WTC11 (cell line): ENCODE results near the gene GABRR3. TPM values are rescaled to one million over a fixed set of nuclear protein-coding genes. Genes with fewer than 3 reads are reported as not detected.

Source experiments
- ATAC-seq: fragments of 200-7000 bp; cut with Tn5 transposase; 2 replicates; pipeline ENCODE4 v1.10.0; 2021; ENCODE audit warnings: mild to moderate bottlenecking, moderate library complexity
- CTCF ChIA-PET: fragments of 300-600 bp; sonication (Branson Sonifier 250); formaldehyde crosslinking; loops from one replicate; lab custom pipeline; 2021; ENCODE audit warnings: antibody characterized with exemption; lab: Charles Lee
- POLR2A ChIA-PET: fragments of 350-600 bp; sonication (Branson Sonifier 250); formaldehyde crosslinking; loops from one replicate; lab custom pipeline; 2021; ENCODE audit warnings: antibody characterized with exemption; lab: Charles Lee
- DNase-seq: peaks from one replicate; pipeline ENCODE4 v3.0.0; 2021; ENCODE audit warnings: low spot score
- H3K27ac Mint-ChIP-seq: 2 replicates; pipeline ENCODE4 v1.8.0; 2021; ENCODE audit warnings: mixed read lengths
- H3K27me3 Mint-ChIP-seq: 2 replicates; pipeline ENCODE4 v1.8.0; 2021; ENCODE audit warnings: low read depth, mild to moderate bottlenecking, moderate library complexity, mixed read lengths
- H3K36me3 Mint-ChIP-seq: 2 replicates; pipeline ENCODE4 v1.8.0; 2021; ENCODE audit warnings: mixed read lengths
- H3K4me1 Mint-ChIP-seq: 2 replicates; pipeline ENCODE4 v1.8.0; 2022; ENCODE audit warnings: mixed read lengths
- H3K4me3 Mint-ChIP-seq: 2 replicates; pipeline ENCODE4 v1.8.0; 2021; ENCODE audit warnings: mild to moderate bottlenecking, moderate library complexity, mixed read lengths
- H3K9me3 Mint-ChIP-seq: 2 replicates; pipeline ENCODE4 v1.8.0; 2021; ENCODE audit warnings: mixed read lengths
- ATF3 ChIP-seq: sonication (generic); formaldehyde crosslinking; conservative IDR thresholded peaks from 2 replicates; pipeline ENCODE4 v1.8.1; 2022; ENCODE audit warnings: mild to moderate bottlenecking, missing genetic modification reagents
- CBFB ChIP-seq: sonication (generic); formaldehyde crosslinking; IDR thresholded peaks from 2 replicates; pipeline ENCODE4 v1.8.1; 2022; ENCODE audit warnings: mild to moderate bottlenecking, low read depth, missing genetic modification reagents
- CDX4 ChIP-seq: fragments of 250-450 bp; sonication (Bioruptor Pico); IDR thresholded peaks from 2 replicates; pipeline ENCODE4 v1.9.0; 2021; ENCODE audit warnings: moderate library complexity, mild to moderate bottlenecking, inconsistent platforms, borderline replicate concordance
- EMX1 ChIP-seq: fragments of 250-450 bp; sonication (Bioruptor Pico); IDR thresholded peaks from 2 replicates; pipeline ENCODE4 v1.8.0; 2021; ENCODE audit warnings: mild to moderate bottlenecking
- ERG ChIP-seq: fragments of 250-450 bp; sonication (Bioruptor Pico); IDR thresholded peaks from 2 replicates; pipeline ENCODE4 v1.8.0; 2021; ENCODE audit warnings: mild to moderate bottlenecking
- FOXK1 ChIP-seq: sonication (generic); formaldehyde crosslinking; IDR thresholded peaks from 2 replicates; pipeline ENCODE4 v1.8.0; 2022; ENCODE audit warnings: mild to moderate bottlenecking, moderate library complexity, missing genetic modification reagents
- GABPB1 ChIP-seq: sonication (generic); formaldehyde crosslinking; IDR thresholded peaks from 2 replicates; pipeline ENCODE4 v1.8.1; 2023; ENCODE audit warnings: mild to moderate bottlenecking, missing genetic modification reagents
- HMGA2 ChIP-seq: fragments of 250-450 bp; sonication (Bioruptor Pico); IDR thresholded peaks from 2 replicates; pipeline ENCODE4 v1.4.0; 2021; ENCODE audit warnings: mild to moderate bottlenecking, moderate library complexity
- HMGXB4 ChIP-seq: sonication (generic); formaldehyde crosslinking; IDR thresholded peaks from 2 replicates; pipeline ENCODE4 v1.8.1; 2023; ENCODE audit warnings: mild to moderate bottlenecking, moderate library complexity, missing genetic modification reagents
- JUN ChIP-seq: sonication (generic); formaldehyde crosslinking; IDR thresholded peaks from 2 replicates; pipeline ENCODE4 v1.8.0; 2023; ENCODE audit warnings: mild to moderate bottlenecking, missing genetic modification reagents
- KAT7 ChIP-seq: sonication (generic); formaldehyde crosslinking; IDR thresholded peaks from 2 replicates; pipeline ENCODE4 v1.8.1; 2023; ENCODE audit warnings: missing genetic modification reagents, mild to moderate bottlenecking, borderline replicate concordance
- MXD4 ChIP-seq: fragments of 250-450 bp; sonication (Bioruptor Pico); IDR thresholded peaks from 2 replicates; pipeline ENCODE4 v1.8.0; 2021; ENCODE audit warnings: mild to moderate bottlenecking, moderate library complexity, borderline replicate concordance
- NFYB ChIP-seq: sonication (generic); formaldehyde crosslinking; conservative IDR thresholded peaks from 2 replicates; pipeline ENCODE4 v1.8.0; 2022; ENCODE audit warnings: low read depth, missing genetic modification reagents
- NR1H2 ChIP-seq: sonication (generic); formaldehyde crosslinking; IDR thresholded peaks from 2 replicates; pipeline ENCODE4 v1.9.0; 2021; ENCODE audit warnings: mild to moderate bottlenecking, moderate library complexity, missing genetic modification reagents
- NR2C2 ChIP-seq: sonication (generic); formaldehyde crosslinking; IDR thresholded peaks from 2 replicates; pipeline ENCODE4 v1.8.0; 2022; ENCODE audit warnings: mild to moderate bottlenecking, missing genetic modification reagents
- TP53 ChIP-seq: sonication (generic); formaldehyde crosslinking; IDR thresholded peaks from 2 replicates; pipeline ENCODE4 v1.8.1; 2023; ENCODE audit warnings: mild to moderate bottlenecking, missing genetic modification reagents
- ZNF121 ChIP-seq: sonication (generic); formaldehyde crosslinking; IDR thresholded peaks from 2 replicates; pipeline ENCODE4 v1.8.0; 2023; ENCODE audit warnings: missing genetic modification reagents
- ZNF219 ChIP-seq: sonication (generic); formaldehyde crosslinking; IDR thresholded peaks from 2 replicates; pipeline ENCODE4 v1.8.0; 2023; ENCODE audit warnings: missing genetic modification reagents, mild to moderate bottlenecking, borderline replicate concordance
- ZNF423 ChIP-seq: fragments of 250-450 bp; sonication (Bioruptor Pico); IDR thresholded peaks from 2 replicates; pipeline ENCODE4 v2.1.2; 2022; ENCODE audit warnings: mild to moderate bottlenecking, moderate library complexity
- ZNF532 ChIP-seq: fragments of 250-450 bp; sonication (Bioruptor Pico); IDR thresholded peaks from 2 replicates; pipeline ENCODE4 v1.9.0; 2021; ENCODE audit warnings: mild to moderate bottlenecking, borderline replicate concordance
- total RNA-seq: library from RNA; stranded (reverse); gene quantifications from 3 replicates; pipeline ENCODE4 v1.2.3, GENCODE V29; 2021
- TF ChIP-seq, protein P1 (sequence below): sonication (generic); formaldehyde crosslinking; IDR thresholded peaks from 2 replicates; pipeline ENCODE4 v1.8.0; 2022; ENCODE audit warnings: mild to moderate bottlenecking, missing genetic modification reagents
- TF ChIP-seq, protein P2 (sequence below): sonication (generic); formaldehyde crosslinking; IDR thresholded peaks from 2 replicates; pipeline ENCODE4 v1.8.1; 2023; ENCODE audit warnings: mild to moderate bottlenecking, missing genetic modification reagents

The GABRR3 gene
- total RNA-seq, 1 experiment from 2014 or later, result not detected

DNA sequence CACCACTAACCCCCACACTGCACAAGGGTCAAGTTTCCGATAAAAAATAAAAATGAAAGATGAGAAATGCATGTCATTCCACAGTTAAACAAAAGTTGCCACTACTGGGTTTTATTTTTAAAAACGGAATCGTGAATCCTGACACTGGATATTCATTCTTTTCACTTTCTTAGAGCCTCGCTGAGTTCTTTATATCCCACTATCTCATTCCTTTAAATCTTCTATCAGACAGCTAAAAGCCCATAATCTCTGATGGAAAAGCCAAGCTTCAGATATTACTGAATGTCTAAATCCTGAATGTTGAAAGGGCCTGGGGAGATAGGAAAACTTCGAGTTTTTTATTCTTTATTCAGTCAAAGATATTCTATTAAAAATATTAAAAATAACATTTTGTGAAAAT lies 74.6 kb downstream of the GABRR3 start:
- no peak for DNase-seq
- ATAC-seq, result no peak
- peaks cover 2% of the 10 kb centered on the region; the same call in 1 of the 2 replicates for H3K4me1 Mint-ChIP-seq
- no peaks in the 10 kb centered on the region for H3K36me3 Mint-ChIP-seq
- no peak overlapping the region for H3K27ac Mint-ChIP-seq
- POLR2A ChIA-PET, result no interaction called here
- no peak overlapping the region for H3K4me3 Mint-ChIP-seq
- no peaks in the 10 kb centered on the region for H3K9me3 Mint-ChIP-seq
- H3K27me3 Mint-ChIP-seq, result no peaks in the 10 kb centered on the region
- CTCF ChIA-PET, result no interaction called here
- TF ChIP-seq HMGXB4 (CRISPR knock-in tag) (no peak), ZNF219 (no peak), FOXK1 (CRISPR knock-in tag) (no peak), CBFB (no peak), NR1H2 (CRISPR knock-in tag) (no peak)

DNA sequence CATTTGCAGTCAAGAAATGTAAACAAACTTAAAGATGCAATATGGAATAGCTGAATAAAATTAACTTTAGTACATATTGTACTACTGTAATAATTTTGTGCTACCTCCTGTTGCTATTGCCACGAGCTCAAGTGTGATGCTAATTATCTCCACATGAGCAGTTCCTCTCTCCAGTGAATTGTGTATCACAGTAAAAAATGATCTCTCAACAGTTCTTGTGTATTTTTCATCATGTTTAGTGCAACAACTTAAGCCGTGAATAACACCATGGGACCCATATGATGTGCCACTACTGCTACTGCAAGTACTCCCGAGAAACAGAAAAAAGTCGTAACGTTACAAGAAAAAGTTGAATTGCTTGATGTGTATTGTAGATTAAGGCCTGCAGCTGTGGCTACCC lies 75.2 kb downstream of the GABRR3 start:
- DNase-seq, result no peak
- ChIA-PET CTCF (interaction anchor here (0.9 kb wide), 1 partner anchor 63 kb away, joined by 12 read pairs; no protein-coding TSS in a partner anchor), POLR2A (interaction anchor here (0.6 kb wide), 2 partner anchors 9 to 677 kb away, joined by 3 to 5 read pairs; no protein-coding TSS in a partner anchor)
- Mint-ChIP-seq H3K4me1 (peaks cover 2% of the 10 kb centered on the region; the same call in 1 of the 2 replicates), H3K4me3 (no peak overlapping the region), H3K27me3 (no peaks in the 10 kb centered on the region), H3K9me3 (no peaks in the 10 kb centered on the region), H3K36me3 (no peaks in the 10 kb centered on the region), H3K27ac (no peak overlapping the region)
- TF ChIP-seq ZNF219 (no peak), NR2C2 (CRISPR knock-in tag) (no peak), JUN (no peak), TP53 (CRISPR knock-in tag) (no peak), MXD4 (CRISPR knock-in tag) (no peak), ATF3 (no peak), GABPB1 (no peak), NFYB (CRISPR knock-in tag) (no peak), ERG (CRISPR knock-in tag) (no peak), EMX1 (CRISPR knock-in tag) (no peak), CDX4 (CRISPR knock-in tag) (no peak), KAT7 (CRISPR knock-in tag) (no peak), HMGA2 (no peak), ZNF423 (CRISPR knock-in tag) (no peak), CBFB (no peak), ZNF121 (no peak), ZNF532 (CRISPR knock-in tag) (no peak)
- TF ChIP-seq, protein P1, sequence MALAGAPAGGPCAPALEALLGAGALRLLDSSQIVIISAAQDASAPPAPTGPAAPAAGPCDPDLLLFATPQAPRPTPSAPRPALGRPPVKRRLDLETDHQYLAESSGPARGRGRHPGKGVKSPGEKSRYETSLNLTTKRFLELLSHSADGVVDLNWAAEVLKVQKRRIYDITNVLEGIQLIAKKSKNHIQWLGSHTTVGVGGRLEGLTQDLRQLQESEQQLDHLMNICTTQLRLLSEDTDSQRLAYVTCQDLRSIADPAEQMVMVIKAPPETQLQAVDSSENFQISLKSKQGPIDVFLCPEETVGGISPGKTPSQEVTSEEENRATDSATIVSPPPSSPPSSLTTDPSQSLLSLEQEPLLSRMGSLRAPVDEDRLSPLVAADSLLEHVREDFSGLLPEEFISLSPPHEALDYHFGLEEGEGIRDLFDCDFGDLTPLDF (CRISPR knock-in tag), result no peak
- TF ChIP-seq, protein P2, sequence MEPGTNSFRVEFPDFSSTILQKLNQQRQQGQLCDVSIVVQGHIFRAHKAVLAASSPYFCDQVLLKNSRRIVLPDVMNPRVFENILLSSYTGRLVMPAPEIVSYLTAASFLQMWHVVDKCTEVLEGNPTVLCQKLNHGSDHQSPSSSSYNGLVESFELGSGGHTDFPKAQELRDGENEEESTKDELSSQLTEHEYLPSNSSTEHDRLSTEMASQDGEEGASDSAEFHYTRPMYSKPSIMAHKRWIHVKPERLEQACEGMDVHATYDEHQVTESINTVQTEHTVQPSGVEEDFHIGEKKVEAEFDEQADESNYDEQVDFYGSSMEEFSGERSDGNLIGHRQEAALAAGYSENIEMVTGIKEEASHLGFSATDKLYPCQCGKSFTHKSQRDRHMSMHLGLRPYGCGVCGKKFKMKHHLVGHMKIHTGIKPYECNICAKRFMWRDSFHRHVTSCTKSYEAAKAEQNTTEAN, result no peak
- ATAC-seq, result no peak
